ENCODE data around the gene NPR2.

Gene NPR2

GRCh38 chr9:35806101-35806500 is 14.7 kb downstream of the NPR2 start:
- no peak overlapping the region for H3K4me3 ChIP-seq (ENCODE audit: low read depth, low read length)
- POLR2A ChIA-PET = no interaction called here
- CTCF ChIA-PET = interaction anchor here (1.1 to 17.0 kb wide), 4 partner anchors 11 to 105 kb away, joined by 3 to 201 read pairs (median 5); partner anchors contain the start of gene NPR2

GRCh38 chr9:35808433-35808832 is 17.0 kb downstream of the NPR2 start:
- DNase-seq (ENCODE audit: low read depth, low spot score) = no peak
- no peak overlapping the region for H3K4me3 ChIP-seq (ENCODE audit: low read depth, low read length)
- TF ChIP-seq, protein P1, sequence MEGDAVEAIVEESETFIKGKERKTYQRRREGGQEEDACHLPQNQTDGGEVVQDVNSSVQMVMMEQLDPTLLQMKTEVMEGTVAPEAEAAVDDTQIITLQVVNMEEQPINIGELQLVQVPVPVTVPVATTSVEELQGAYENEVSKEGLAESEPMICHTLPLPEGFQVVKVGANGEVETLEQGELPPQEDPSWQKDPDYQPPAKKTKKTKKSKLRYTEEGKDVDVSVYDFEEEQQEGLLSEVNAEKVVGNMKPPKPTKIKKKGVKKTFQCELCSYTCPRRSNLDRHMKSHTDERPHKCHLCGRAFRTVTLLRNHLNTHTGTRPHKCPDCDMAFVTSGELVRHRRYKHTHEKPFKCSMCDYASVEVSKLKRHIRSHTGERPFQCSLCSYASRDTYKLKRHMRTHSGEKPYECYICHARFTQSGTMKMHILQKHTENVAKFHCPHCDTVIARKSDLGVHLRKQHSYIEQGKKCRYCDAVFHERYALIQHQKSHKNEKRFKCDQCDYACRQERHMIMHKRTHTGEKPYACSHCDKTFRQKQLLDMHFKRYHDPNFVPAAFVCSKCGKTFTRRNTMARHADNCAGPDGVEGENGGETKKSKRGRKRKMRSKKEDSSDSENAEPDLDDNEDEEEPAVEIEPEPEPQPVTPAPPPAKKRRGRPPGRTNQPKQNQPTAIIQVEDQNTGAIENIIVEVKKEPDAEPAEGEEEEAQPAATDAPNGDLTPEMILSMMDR (IDR thresholded peaks at IDR 0.05; ENCODE audit: insufficient read depth, low read length, missing control alignments) = no peak
- CTCF ChIA-PET = interaction anchor here (17.0 kb wide), 1 partner anchor 19 kb away, joined by 201 read pairs; the partner anchor contains the start of gene NPR2
- POLR2A ChIA-PET = no interaction called here

More at GRCh38 chr9:35806101-35806500, 14.7 kb downstream of the NPR2 start:
- TF ChIP-seq, protein P1 (IDR thresholded peaks at IDR 0.05; ENCODE audit: insufficient read depth, low read length, missing control alignments) = no peak
- DNase-seq (ENCODE audit: low read depth, low spot score) = no peak

GRCh38 chr9:35810122-35810521 is 18.7 kb downstream of the NPR2 start:
- TF ChIP-seq, protein P1 (IDR thresholded peaks at IDR 0.05; ENCODE audit: insufficient read depth, low read length, missing control alignments) = no peak
- ChIA-PET CTCF (interaction anchor here (3.2 to 17.0 kb wide), 2 partner anchors 20 to 93 kb away, joined by 10 to 201 read pairs; partner anchors contain the start of gene NPR2), POLR2A (no interaction called here)
- no peak overlapping the region for H3K4me3 ChIP-seq (ENCODE audit: low read depth, low read length)
- no peak for DNase-seq (ENCODE audit: low read depth, low spot score)

GRCh38 chr9:35811381-35812024 is 20.1 kb downstream of the NPR2 start:
- CTCF ChIA-PET = interaction anchor here (1.5 to 17.0 kb wide), 8 partner anchors 12 to 150 kb away, joined by 4 to 201 read pairs (median 14); partner anchors contain the start of genes FAM221B, NPR2 and TMEM8B
- peak overlapping the region; percentile 64 for H3K4me3 ChIP-seq (ENCODE audit: low read depth, low read length)
- POLR2A ChIA-PET = interaction anchor here (0.7 to 1.1 kb wide), 3 partner anchors 21 to 123 kb away, joined by 3 to 4 read pairs (median 3); no protein-coding TSS in a partner anchor

GRCh38 chr9:35812025-35812602 is 20.7 kb downstream of the NPR2 start, which contains the start of gene SPAG8:
SPAG8 (minus strand) TSS chr9:35812262; CDS start chr9:35812147, 115 bp downstream.
- DNase-seq (ENCODE audit: low read depth, low spot score) = no peak
- CTCF ChIA-PET = interaction anchor here (0.8 to 17.0 kb wide), 12 partner anchors 9 to 151 kb away, joined by 3 to 201 read pairs (median 8); partner anchors contain the start of genes FAM221B, NPR2 and TMEM8B
- TF ChIP-seq, protein P1 (IDR thresholded peaks at IDR 0.05; ENCODE audit: insufficient read depth, low read length, missing control alignments) = no peak
- H3K4me3 ChIP-seq (ENCODE audit: low read depth, low read length) = peak within 1 kb of the TSS; percentile 64
- POLR2A ChIA-PET = interaction anchor here (0.7 to 1.4 kb wide), 4 partner anchors 22 to 123 kb away, joined by 3 to 4 read pairs (median 3); no protein-coding TSS in a partner anchor

More at GRCh38 chr9:35811381-35812024, 20.1 kb downstream of the NPR2 start:
- no peak for DNase-seq (ENCODE audit: low read depth, low spot score)
- TF ChIP-seq, protein P1 (IDR thresholded peaks at IDR 0.05; ENCODE audit: insufficient read depth, low read length, missing control alignments) = no peak

Data from AG04449 (cell line).